HFF-Myc (cell line): Measurements from ENCODE around the gene ALK.

Experiments
- DNase-seq: peaks from one replicate; pipeline ENCODE4 v3.0.0-alpha.2; 2011; ENCODE audit warnings: low read depth; ENCODE audit errors: extremely low read depth
- H3K4me3 ChIP-seq: replicated peaks from 2 replicates; pipeline ENCODE4 v1.5.1; 2011; ENCODE audit warnings: low read depth, mild to moderate bottlenecking, control low read depth, low read length
- TF ChIP-seq, protein P1 (sequence below): IDR thresholded peaks from 2 replicates; pipeline ENCODE4 v1.5.1; 2012; ENCODE audit warnings: mild to moderate bottlenecking, low read depth, low read length, control low read depth; ENCODE audit errors: missing control alignments

ALK gene

DNA sequence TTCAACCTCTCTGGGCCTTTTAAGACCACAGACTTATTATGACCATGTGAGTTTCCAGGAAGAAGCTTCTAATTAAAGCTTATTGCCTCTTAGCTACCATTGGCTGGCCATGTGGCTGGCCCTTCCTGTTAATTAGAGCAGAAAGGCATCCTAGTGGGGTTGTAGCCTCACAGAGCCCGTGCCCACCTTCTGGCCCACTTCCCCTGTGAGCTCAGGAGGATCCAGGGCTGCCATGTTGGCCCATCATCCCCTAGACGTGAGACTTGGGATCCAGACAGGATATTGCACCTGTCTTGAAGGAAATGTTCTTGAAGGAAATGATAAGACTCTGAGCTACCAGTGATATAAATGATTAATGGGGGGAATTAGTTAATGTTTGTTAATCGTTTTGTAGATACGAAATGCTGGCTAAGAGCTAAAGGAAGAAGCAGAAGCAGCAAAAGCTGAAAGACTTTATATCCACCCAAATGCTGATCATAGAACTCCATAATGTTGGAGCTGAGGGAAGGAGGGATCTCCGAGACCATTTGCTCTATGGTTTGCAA lies 550.7 kb downstream of the ALK start:
- DNase-seq: no peak
- TF ChIP-seq, protein P1, sequence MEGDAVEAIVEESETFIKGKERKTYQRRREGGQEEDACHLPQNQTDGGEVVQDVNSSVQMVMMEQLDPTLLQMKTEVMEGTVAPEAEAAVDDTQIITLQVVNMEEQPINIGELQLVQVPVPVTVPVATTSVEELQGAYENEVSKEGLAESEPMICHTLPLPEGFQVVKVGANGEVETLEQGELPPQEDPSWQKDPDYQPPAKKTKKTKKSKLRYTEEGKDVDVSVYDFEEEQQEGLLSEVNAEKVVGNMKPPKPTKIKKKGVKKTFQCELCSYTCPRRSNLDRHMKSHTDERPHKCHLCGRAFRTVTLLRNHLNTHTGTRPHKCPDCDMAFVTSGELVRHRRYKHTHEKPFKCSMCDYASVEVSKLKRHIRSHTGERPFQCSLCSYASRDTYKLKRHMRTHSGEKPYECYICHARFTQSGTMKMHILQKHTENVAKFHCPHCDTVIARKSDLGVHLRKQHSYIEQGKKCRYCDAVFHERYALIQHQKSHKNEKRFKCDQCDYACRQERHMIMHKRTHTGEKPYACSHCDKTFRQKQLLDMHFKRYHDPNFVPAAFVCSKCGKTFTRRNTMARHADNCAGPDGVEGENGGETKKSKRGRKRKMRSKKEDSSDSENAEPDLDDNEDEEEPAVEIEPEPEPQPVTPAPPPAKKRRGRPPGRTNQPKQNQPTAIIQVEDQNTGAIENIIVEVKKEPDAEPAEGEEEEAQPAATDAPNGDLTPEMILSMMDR: no peak
- H3K4me3 ChIP-seq: no peak overlapping the region

DNA sequence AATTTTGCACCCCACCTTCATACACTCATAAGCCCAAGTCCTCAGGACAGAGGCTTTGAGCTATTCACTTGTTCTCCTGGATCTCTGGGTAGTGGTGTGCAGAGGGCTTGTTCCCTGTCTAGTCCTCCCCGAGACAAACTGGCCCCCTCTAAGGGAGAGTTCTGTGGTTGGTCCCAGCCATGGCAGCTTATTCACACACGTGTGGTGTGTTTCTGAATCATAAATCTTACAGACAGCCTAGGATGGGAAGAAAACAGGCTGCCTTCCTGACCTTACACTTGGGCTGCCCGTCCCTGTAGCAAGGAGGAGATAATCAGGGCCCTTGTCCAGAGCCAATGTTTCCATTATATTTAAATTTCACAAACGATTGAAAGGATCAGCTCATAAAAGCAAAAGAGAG lies 551.2 kb downstream of the ALK start:
- TF ChIP-seq, protein P1: no peak
- no peak overlapping the region for H3K4me3 ChIP-seq
- DNase-seq: no peak

DNA sequence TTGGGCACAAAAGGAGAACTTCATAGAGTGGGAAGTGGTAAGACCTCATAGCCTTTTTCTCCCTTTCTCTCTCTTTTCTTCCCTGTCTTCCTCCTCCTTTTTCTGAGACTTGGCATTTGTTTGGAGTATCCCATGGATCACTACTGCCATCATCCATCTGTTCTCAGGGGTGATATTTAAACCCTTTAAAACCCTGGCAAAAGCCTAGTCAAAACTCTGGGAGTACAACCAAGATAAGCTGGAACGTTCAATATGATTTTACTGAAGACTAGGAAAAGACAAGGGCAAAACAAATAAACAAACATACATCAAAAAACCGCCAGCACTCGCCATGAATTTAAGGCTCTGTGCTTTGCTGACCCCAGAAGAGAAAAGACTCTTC lies 552.7 kb downstream of the ALK start:
- H3K4me3 ChIP-seq: no peak overlapping the region
- DNase-seq: no peak
- TF ChIP-seq, protein P1: no peak

DNA sequence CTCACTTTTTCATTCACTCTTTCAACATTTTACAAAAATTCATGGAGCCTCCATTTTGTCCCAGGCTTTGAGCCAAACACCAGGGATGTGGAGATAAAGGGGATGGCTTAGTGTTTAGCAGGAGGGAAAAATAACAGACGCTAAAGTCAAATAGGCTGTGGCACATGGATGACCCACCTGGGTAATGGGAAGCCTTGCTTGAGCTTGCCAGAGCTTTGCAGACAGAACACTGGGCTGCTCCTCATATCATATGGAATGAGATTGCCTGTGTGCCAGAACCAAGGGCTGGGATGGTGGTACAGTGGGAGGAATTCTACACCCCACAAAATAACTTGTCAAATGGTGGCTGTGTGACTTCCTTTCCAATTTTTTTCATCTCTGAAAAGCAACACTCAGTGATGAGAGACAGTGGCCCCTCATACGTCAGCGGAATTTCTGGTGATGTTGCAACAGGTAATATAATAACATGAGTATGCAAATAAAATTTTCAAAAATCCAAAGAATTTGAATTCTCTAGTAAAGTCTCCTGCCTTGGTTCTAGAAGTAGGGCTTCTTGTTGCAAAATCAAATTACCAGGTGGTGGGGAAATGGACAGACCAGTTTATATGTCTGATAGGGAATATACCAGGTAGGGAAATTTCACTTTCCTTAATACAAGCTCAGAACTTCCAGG lies 553.3 kb downstream of the ALK start:
- no peak overlapping the region for H3K4me3 ChIP-seq
- DNase-seq: no peak
- TF ChIP-seq, protein P1: no peak

DNA sequence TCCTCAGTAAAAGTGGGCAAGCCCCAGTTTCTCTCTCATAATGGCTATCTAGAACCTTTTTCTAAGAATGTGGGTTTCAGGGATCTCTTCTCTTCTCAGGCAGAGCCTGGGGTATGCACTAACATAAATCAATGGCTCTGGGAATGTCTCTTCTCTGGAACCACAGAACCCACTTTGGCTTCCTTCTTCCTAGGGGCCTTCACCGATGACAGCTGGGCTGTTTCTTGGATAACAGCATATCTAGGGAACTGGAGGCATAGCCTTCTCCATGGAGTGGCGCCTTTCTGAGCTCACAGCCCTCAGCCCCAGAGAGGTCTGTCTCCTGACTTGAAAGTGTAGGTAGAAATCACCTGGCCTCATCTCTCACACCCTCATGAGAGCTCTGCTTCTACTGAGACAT lies 558.3 kb downstream of the ALK start:
- no peak for DNase-seq
- TF ChIP-seq, protein P1: no peak
- H3K4me3 ChIP-seq: no peak overlapping the region

DNA sequence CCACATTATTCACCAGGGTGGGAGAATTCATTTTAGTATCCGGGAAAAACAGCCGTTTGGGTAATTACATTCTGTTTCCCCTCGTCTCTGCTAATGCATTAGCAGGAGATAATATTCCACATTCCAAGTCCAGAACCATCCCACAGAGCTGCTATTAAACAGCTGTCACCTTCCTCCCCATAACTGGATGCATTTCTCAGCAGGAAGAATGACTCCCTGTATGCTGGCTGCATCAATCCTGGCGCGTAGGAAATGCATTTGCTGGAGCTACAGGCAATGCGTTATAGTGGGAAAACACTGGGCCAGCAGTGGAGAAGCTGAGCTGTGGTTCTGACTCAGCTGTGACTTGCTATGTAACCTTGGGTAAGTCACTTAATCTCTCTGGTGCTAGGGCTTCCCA lies 560.2 kb downstream of the ALK start:
- H3K4me3 ChIP-seq: no peak overlapping the region
- TF ChIP-seq, protein P1: no peak
- no peak for DNase-seq
